Adipocyte (in vitro differentiated cells): Measurements from ENCODE around the gene VPS13D.

Source experiments
- DNase-seq: peaks from one replicate; pipeline ENCODE4 v3.0.0-alpha.2; 2015; ENCODE audit warnings: low read depth
- H3K27me3 ChIP-seq: replicated peaks from 2 replicates; pipeline ENCODE4 v1.7.0; 2013; ENCODE audit warnings: mild to moderate bottlenecking, low read length, moderate library complexity; ENCODE audit not compliant: control insufficient read depth, insufficient read depth
- H3K36me3 ChIP-seq: 2 replicates; pipeline ENCODE4 v1.7.0; 2013; ENCODE audit warnings: low read length, mild to moderate bottlenecking, moderate library complexity; ENCODE audit not compliant: control insufficient read depth, insufficient read depth, severe bottlenecking
- H3K4me1 ChIP-seq: 2 replicates; pipeline ENCODE4 v1.7.0; 2013; ENCODE audit warnings: mild to moderate bottlenecking, low read length, moderate library complexity; ENCODE audit not compliant: control insufficient read depth, insufficient read depth
- H3K4me3 ChIP-seq: 2 replicates; pipeline ENCODE4 v1.7.0; 2013; ENCODE audit warnings: mild to moderate bottlenecking, low read length, moderate library complexity
- H3K9ac ChIP-seq: 2 replicates; pipeline ENCODE4 v1.7.0; 2013; ENCODE audit warnings: mild to moderate bottlenecking, low read length, moderate library complexity
- H3K9me3 ChIP-seq: 2 replicates; pipeline ENCODE4 v1.7.0; 2013; ENCODE audit warnings: mild to moderate bottlenecking, low read length, moderate library complexity; ENCODE audit not compliant: control insufficient read depth

The VPS13D gene

GRCh38 chr1:12244585-12244984 is 14.8 kb downstream of the VPS13D start:
- H3K27me3 ChIP-seq = no peaks in the 10 kb centered on the region
- no peaks in the 10 kb centered on the region for H3K9me3 ChIP-seq
- peaks cover 37% of the 10 kb centered on the region for H3K4me1 ChIP-seq
- no peak overlapping the region for H3K9ac ChIP-seq
- peaks cover 64% of the 10 kb centered on the region for H3K36me3 ChIP-seq
- no peak overlapping the region for H3K4me3 ChIP-seq
- no peak for DNase-seq

- Histone ChIP-seq H3K9ac (no peak overlapping the region), H3K9me3 (no peaks in the 10 kb centered on the region), H3K36me3 (peaks cover 69% of the 10 kb centered on the region), H3K4me1 (peaks cover 40% of the 10 kb centered on the region), H3K4me3 (no peak overlapping the region), H3K27me3 (no peaks in the 10 kb centered on the region)
- DNase-seq = no peak
Observed at GRCh38 chr1:12245116-12245515, 15.3 kb downstream of the VPS13D start.

DNA sequence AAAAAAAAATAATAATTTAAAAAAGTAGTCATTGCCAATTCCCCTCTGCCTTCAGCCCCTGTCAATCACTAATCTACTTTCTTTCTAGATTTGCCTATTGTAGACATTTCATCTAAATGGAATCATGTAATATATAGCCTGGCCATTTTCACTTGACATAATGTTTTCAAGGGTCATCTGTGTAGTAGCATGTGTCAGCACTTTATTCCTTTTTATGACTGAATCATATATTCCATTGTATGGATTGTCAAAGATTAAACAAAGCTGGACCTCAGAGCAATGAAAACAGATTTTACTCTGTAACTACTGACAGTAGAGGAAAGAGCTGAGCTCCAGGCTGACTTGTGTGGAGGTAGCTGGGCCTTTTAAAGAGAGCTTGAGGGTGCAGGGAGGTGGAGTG is 15.9 kb downstream of the VPS13D start:
- no peaks in the 10 kb centered on the region for H3K27me3 ChIP-seq
- no peak overlapping the region for H3K4me3 ChIP-seq
- DNase-seq = no peak
- H3K9me3 ChIP-seq = no peaks in the 10 kb centered on the region
- peaks cover 40% of the 10 kb centered on the region for H3K4me1 ChIP-seq
- H3K9ac ChIP-seq = peak overlapping the region; percentile 17
- peaks cover 75% of the 10 kb centered on the region for H3K36me3 ChIP-seq

DNA sequence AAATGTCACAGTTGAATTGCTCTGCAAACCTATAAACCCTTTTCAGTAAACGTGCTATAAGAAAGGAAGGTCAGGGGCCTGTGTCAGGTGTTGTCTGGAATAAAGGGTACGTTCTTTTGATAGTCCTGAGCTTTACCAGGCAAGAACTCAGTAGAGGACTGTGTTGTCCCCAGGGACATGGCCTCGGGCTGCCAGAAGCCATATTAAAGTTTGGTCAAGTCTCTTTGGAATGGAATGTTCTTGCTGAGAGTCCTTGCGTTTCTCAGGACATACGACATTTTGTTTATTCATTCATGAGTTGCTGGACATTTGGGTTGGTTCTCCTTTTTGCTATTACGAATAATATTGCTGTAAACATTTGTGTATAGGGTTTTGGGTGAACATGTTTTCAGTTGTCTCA is 16.8 kb downstream of the VPS13D start:
- H3K27me3 ChIP-seq = no peaks in the 10 kb centered on the region
- peaks cover 40% of the 10 kb centered on the region for H3K4me1 ChIP-seq
- H3K4me3 ChIP-seq = no peak overlapping the region
- H3K9ac ChIP-seq = no peak overlapping the region
- peaks cover 78% of the 10 kb centered on the region for H3K36me3 ChIP-seq
- no peaks in the 10 kb centered on the region for H3K9me3 ChIP-seq
- no peak for DNase-seq

DNA sequence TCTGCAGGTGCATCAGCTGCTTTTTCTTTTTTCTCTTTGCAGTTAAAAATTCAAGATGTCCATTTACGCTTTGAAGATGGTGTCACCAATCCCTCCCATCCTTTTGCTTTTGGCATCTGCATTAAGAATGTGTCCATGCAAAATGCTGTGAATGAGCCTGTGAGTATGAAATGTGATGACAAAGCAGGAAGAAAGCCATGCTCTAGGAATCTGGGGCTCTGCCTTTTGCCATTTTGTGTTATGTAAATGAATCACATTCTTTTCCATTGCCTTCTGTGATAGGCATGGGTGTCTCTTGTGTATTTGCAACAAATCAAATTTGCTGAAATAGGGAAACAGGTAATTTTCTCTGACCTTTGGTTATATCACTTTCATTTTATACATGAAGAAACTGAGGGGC is 19.4 kb downstream of the VPS13D start:
- H3K27me3 ChIP-seq = no peaks in the 10 kb centered on the region
- H3K4me1 ChIP-seq = peaks cover 39% of the 10 kb centered on the region
- no peaks in the 10 kb centered on the region for H3K9me3 ChIP-seq
- no peak overlapping the region for H3K4me3 ChIP-seq
- peak; percentile 27 for DNase-seq
- peaks cover 77% of the 10 kb centered on the region for H3K36me3 ChIP-seq
- H3K9ac ChIP-seq = no peak overlapping the region

DNA sequence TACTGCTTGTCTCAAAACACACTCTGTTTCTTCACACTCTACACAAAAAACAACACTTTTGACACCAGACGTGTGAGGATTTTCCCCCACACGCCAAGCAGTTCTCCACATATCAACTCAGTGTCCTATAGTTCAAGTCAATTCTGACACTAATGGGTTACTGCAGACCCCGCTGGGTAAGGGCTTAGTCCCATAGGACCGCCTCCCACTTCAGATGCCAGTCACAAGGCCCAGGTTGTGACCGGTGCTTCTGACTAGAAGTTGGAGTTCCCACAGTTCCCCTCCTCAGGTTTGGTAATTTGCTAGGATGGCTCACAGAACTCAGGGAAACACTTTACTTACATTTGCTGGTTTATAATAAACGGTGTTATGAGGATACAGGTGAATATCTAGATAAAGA is 19.9 kb downstream of the VPS13D start:
- H3K36me3 ChIP-seq = peaks cover 72% of the 10 kb centered on the region

DNA sequence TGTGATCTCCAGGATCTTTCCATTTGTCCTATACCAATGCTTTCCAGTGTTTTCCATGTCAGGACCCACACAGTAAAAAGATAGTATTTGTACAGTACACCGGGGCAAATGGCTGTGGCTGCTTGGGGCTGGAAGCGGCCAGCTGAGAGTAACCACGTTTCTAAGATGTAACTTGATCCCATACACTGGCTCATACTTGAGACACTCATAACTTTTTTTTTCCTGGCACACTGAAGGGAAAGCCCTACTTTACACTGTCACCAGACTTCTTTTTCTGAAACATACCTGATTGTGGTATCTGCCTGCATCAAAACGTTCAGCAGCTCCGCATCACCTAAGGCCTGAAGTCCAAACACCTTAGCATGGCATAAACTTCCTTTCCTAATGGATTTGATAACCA is 21.6 kb downstream of the VPS13D start:
- no peak overlapping the region for H3K9ac ChIP-seq
- H3K4me1 ChIP-seq = peaks cover 18% of the 10 kb centered on the region
- H3K36me3 ChIP-seq = peaks cover 71% of the 10 kb centered on the region
- peak; percentile 65 for DNase-seq
- no peaks in the 10 kb centered on the region for H3K27me3 ChIP-seq
- no peaks in the 10 kb centered on the region for H3K9me3 ChIP-seq
- H3K4me3 ChIP-seq = no peak overlapping the region

More for the DNA sequence above, 19.9 kb downstream of the VPS13D start:
- DNase-seq = no peak
- no peaks in the 10 kb centered on the region for H3K9me3 ChIP-seq
- H3K9ac ChIP-seq = no peak overlapping the region
- H3K4me3 ChIP-seq = no peak overlapping the region
- no peaks in the 10 kb centered on the region for H3K27me3 ChIP-seq
- H3K4me1 ChIP-seq = peaks cover 34% of the 10 kb centered on the region

DNA sequence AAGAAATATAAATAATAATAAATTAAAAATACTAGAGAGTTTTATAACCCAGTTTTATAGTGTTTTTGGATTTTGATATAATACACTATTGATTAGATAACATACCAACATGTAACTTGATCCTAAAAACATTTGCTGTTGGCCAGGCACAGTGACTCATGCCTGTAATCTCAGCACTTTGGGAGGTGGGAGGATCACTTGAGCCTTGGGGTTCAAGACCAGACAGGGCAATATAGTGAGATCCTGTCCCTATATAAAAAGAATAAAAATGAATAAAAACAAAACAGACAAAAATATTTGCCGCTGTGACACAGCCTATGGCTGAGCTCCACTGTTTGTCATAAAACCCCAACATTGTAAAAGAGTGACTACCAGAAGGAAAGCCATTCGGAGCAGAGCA is 26.1 kb downstream of the VPS13D start:
- Histone ChIP-seq H3K4me3 (no peak overlapping the region), H3K27me3 (no peaks in the 10 kb centered on the region), H3K36me3 (peaks cover 78% of the 10 kb centered on the region), H3K9me3 (no peaks in the 10 kb centered on the region), H3K4me1 (no peaks in the 10 kb centered on the region), H3K9ac (no peak overlapping the region)
- no peak for DNase-seq

DNA sequence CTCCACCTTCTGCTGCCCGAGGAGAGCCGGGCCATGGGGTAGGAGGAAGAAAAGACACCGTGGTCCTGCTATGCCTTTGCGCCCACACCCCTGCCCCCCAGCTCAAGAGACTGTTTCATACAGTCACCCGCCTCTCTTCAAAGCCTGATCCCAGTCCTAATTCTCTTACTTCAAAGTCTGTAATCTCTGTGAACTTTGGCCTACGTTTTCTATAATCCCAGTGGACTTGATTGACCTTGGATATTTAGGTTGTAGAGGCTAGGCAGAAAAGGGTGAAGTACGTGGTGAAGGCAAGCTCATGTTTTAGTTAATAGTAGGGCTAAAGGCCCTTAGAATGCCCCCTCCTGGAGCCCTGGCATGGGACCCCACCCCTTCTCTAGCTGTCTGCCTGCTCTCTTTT is 28.4 kb downstream of the VPS13D start:
- H3K9me3 ChIP-seq = no peaks in the 10 kb centered on the region
- H3K4me3 ChIP-seq = no peak overlapping the region
- no peak for DNase-seq
- H3K27me3 ChIP-seq = no peaks in the 10 kb centered on the region
- peaks cover 84% of the 10 kb centered on the region for H3K36me3 ChIP-seq
- no peaks in the 10 kb centered on the region for H3K4me1 ChIP-seq
- no peak overlapping the region for H3K9ac ChIP-seq

DNA sequence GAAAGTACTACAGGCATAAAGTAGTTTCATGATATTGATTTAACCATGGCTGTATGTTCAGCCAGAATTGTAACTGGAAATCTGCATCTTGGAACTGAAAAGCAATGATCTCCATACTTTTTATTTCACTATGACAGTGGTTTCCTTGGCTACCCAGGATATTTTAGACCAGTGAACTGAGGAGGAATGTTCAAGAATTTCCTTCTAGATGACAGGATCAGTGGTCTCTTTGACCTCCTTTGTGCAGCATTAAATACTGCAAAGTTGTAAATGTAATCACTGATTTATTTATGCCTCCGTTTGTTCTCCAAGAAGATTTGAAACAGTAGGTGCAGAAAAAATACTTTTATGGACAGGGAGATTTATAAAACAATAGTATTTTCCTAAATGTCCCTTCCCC is 39.5 kb downstream of the VPS13D start:
- Histone ChIP-seq H3K9ac (no peak overlapping the region), H3K27me3 (no peaks in the 10 kb centered on the region), H3K36me3 (peaks cover 98% of the 10 kb centered on the region), H3K4me3 (no peak overlapping the region), H3K4me1 (no peaks in the 10 kb centered on the region), H3K9me3 (peaks cover 8% of the 10 kb centered on the region)
- no peak for DNase-seq

- Histone ChIP-seq H3K9ac (no peak overlapping the region), H3K27me3 (no peaks in the 10 kb centered on the region), H3K36me3 (peaks cover 93% of the 10 kb centered on the region), H3K4me3 (no peak overlapping the region), H3K9me3 (no peaks in the 10 kb centered on the region), H3K4me1 (no peaks in the 10 kb centered on the region)
- DNase-seq = no peak
Observed at GRCh38 chr1:12271033-12271432, 41.2 kb downstream of the VPS13D start.

- no peak for DNase-seq
- Histone ChIP-seq H3K9ac (no peak overlapping the region), H3K4me3 (no peak overlapping the region), H3K27me3 (no peaks in the 10 kb centered on the region), H3K4me1 (no peaks in the 10 kb centered on the region), H3K9me3 (no peaks in the 10 kb centered on the region), H3K36me3 (peaks cover 93% of the 10 kb centered on the region)
Observed at GRCh38 chr1:12272770-12273169, 42.9 kb downstream of the VPS13D start.
